ENCODE results near the gene FOXM1.

Gene FOXM1

DNA sequence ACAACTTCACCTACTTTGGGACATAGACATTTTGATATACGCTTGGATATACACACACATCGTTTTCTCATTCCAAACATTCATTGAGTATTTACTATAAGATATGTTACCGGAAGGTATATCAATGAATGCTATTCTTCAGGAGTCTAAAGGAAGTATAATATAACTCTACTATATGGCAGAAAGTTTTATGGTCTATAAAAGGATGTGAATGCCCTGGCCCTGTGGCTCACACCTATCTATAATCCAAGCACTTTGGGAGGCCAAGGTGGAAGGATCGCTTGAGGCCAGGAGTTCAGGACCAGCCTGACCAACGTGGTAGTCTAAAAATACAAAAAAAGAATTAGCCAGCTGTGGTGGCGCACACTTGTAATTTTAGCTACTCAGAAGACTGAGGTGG is 47.7 kb downstream of the FOXM1 start:
- DNase-seq (ENCODE audit: low read depth): no peak
- no peak overlapping the region for H3K4me3 ChIP-seq (ENCODE audit: low read depth, low read length)
- TF ChIP-seq, protein P1, sequence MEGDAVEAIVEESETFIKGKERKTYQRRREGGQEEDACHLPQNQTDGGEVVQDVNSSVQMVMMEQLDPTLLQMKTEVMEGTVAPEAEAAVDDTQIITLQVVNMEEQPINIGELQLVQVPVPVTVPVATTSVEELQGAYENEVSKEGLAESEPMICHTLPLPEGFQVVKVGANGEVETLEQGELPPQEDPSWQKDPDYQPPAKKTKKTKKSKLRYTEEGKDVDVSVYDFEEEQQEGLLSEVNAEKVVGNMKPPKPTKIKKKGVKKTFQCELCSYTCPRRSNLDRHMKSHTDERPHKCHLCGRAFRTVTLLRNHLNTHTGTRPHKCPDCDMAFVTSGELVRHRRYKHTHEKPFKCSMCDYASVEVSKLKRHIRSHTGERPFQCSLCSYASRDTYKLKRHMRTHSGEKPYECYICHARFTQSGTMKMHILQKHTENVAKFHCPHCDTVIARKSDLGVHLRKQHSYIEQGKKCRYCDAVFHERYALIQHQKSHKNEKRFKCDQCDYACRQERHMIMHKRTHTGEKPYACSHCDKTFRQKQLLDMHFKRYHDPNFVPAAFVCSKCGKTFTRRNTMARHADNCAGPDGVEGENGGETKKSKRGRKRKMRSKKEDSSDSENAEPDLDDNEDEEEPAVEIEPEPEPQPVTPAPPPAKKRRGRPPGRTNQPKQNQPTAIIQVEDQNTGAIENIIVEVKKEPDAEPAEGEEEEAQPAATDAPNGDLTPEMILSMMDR (conservative IDR thresholded peaks at IDR 0.05; ENCODE audit: low read depth, low read length): no peak

DNA sequence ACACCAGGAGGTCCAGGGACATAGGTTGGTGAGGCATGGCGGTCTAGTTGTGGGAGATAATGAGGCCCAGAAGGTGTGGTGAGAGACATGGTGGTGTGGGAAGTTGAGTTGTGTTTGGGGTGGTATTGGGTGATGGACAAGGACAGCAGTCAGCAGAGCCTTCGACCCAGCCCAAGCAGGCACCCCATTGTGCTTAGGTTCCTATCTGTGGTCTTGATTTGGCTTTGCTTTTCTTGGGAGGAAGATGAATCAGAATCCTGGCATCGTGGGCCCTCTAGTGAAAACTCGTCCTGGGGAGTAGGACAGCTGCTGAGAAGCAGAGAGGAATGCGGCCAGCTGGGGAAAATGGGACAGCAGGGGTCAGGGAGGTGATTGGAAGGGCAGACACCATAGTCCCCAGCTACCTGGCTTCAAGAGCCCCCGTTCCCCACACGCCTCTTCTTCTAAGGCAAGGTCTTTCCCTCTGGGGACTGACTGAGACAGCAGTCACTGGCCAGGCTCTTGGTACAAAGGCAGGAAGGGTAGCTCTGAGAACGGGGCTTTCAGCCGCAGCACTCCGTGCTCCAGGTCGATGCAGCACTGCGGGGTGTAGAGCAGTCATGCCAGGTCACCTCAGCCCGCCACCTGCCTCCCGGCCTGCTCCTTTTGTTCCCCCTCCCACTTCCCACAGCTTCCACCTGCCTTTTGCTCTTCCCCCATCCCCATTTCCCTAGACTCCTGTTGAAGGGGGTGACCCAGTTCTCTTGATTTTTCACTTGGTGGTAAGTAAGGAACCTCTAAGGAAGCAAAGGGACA is 50.1 kb downstream of the FOXM1 start:
- DNase-seq (ENCODE audit: low read depth): no peak
- TF ChIP-seq, protein P1 (conservative IDR thresholded peaks at IDR 0.05; ENCODE audit: low read depth, low read length): no peak
- no peak overlapping the region for H3K4me3 ChIP-seq (ENCODE audit: low read depth, low read length)

DNA sequence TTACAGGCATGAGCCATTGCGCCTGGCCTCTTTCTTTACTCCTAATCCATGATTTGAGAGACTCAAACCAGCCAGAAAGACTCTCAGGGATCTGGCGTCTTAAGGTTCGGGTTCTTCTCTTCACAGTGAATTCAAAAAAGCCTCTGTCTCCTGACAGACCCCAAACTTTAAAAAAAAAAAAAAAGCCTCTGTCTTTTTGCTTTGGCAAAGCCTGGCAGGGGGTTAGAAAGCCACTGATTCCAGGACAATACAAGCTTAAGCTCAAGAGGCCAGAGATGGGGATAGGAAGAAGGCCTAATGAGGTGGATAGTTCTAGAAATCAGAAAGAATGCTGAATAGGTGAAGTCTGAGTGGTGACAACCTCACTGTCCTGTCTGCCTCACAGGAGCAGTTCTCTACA is 50.9 kb downstream of the FOXM1 start:
- no peak overlapping the region for H3K4me3 ChIP-seq (ENCODE audit: low read depth, low read length)
- no peak for DNase-seq (ENCODE audit: low read depth)
- TF ChIP-seq, protein P1 (conservative IDR thresholded peaks at IDR 0.05; ENCODE audit: low read depth, low read length): no peak

DNA sequence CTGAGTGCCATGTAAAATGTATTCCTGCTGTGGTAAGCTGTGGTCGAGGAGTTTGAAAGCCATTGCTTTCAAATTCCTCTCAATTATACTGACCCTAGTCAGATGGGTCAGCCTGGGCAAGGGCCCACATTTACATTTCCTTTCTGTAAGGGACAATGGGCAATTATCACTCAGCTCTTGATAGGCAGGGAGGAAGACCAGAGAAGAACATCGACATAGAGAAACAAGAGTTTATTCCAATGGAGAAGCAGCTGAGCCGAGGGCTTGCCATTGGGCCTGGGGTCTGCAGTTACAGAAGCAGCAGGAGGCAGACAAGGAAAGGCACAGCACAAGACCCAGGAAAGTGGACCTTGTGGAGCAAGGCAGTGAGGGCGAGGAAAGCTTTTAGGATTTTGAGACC is 51.8 kb downstream of the FOXM1 start:
- H3K4me3 ChIP-seq (ENCODE audit: low read depth, low read length): no peak overlapping the region
- DNase-seq (ENCODE audit: low read depth): no peak
- TF ChIP-seq, protein P1 (conservative IDR thresholded peaks at IDR 0.05; ENCODE audit: low read depth, low read length): no peak

DNA sequence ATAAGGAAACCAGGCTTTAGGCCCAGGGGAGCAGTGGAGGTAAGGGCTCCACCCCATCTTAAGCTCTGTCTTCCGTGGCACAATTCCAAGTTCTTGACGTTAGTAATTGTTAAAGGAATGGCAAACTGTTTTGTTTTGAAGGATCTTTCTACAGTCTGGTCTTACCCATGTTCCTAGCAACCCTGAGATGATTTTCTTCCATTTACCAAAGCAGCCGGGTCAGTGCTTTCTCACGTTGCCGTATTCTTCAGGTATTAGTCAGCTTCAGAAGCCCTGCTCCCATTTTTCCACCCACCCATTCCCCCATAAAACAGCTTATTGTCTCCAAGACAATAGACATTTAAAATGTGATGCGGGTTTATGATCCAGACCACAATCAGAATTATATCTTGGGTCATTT is 52.4 kb downstream of the FOXM1 start:
- H3K4me3 ChIP-seq (ENCODE audit: low read depth, low read length): no peak overlapping the region
- TF ChIP-seq, protein P1 (conservative IDR thresholded peaks at IDR 0.05; ENCODE audit: low read depth, low read length): no peak
- no peak for DNase-seq (ENCODE audit: low read depth)

DNA sequence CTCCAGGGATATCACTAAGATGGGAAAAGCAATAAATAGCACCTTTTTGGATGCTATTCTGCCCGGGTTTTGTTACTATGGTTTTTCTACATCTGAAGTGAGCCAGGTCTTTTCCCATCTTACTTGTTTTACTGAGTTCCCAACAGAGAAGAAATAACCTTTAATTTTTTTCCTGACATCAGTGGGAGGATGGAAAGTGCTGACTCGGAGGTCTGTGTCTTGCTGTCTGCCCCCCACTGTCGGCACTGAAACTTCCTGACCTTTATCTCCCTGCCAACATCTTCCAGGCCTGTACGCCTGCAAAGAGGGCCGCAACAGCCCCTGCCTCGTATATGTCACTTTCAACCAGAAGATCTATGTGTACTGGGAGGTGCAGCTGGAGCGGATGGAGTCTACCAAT is 53.5 kb downstream of the FOXM1 start:
- no peak overlapping the region for H3K4me3 ChIP-seq (ENCODE audit: low read depth, low read length)
- DNase-seq (ENCODE audit: low read depth): no peak
- TF ChIP-seq, protein P1 (conservative IDR thresholded peaks at IDR 0.05; ENCODE audit: low read depth, low read length): no peak

DNA sequence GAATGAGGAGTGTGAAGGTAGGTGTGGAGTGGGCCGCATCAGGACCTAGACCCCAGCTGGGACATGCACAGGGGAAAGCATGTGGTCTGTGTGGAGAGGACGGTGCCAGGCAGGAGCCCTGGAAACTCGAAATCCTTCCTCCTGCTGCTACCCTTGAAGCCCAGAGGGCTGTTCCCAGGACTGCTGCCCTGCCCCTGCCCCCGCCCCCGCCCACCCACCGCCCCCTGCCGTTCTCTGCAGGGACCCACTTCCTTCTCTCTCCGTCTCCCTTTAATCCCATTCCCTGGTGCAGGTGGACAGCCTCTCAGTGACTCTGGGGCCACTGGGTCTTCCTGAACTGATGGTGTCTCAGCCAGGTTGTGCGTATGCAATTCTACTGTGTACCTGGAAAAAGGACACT is 56.5 kb downstream of the FOXM1 start:
- TF ChIP-seq, protein P1 (conservative IDR thresholded peaks at IDR 0.05; ENCODE audit: low read depth, low read length): no peak
- no peak overlapping the region for H3K4me3 ChIP-seq (ENCODE audit: low read depth, low read length)
- DNase-seq (ENCODE audit: low read depth): no peak
